ENCODE measurements around the gene ZNF467.

DNA sequence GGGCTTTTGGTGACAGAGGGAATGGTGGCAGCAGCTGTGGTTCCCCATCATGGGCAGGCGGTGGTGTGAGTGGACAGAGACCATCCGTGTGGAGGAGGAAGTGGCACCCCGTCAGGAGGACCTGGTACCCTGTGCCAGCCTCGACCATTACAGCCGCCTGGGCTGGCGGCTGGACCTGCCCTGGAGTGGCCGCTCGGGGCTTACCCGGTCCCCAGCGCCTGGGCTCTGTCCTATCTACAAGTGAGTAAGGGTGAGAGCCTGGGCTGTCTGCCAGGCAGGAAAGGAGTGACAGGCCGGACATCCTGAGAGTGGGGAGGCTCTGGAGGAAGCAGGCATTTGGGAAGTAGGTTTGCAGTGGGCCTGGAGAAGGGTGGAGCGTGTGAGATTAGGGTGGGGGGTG, 2.9 kb upstream of the ZNF467 start:
- TF ChIP-seq EZH2 (optimal IDR thresholded peaks at IDR 0.05; ENCODE audit: low read depth, low read length) (no peak), CTCF (IDR thresholded peaks at IDR 0.05; ENCODE audit: low read length) (no peak), EZH2phosphoT487 (IDR thresholded peaks at IDR 0.05; ENCODE audit: low read length) (no peak)
